HCT116 (cell line): ENCODE measurements around the gene ZNG1A. TPM values are rescaled to one million over a fixed set of nuclear protein-coding genes. Genes with fewer than 3 reads are reported as not detected.

ENCODE experiments used
- ATAC-seq: fragments of 200-7000 bp; cut with Tn5 transposase; 2 replicates; pipeline ENCODE4 v1.9.1; 2020; ENCODE audit warnings: mild to moderate bottlenecking, moderate library complexity
- BruUV-seq: library from RNA; stranded (reverse); fragments of 400-500 nt; replicated peaks from 2 replicates; lab custom pipeline; 2021; lab: Mats Ljungman, UMichigan
- CTCF ChIA-PET: fragments of 300-600 bp; sonication (Branson Sonifier 250); formaldehyde crosslinking; loops from one replicate; lab custom pipeline; 2021; ENCODE audit warnings: antibody characterized with exemption; lab: Charles Lee
- POLR2A ChIA-PET: fragments of 300-600, 350-600 bp; sonication (Branson Sonifier 250); formaldehyde crosslinking; loops from one replicate; lab custom pipeline; 2021; ENCODE audit warnings: antibody characterized with exemption; lab: Charles Lee
- RAD21 ChIA-PET, 2 experiments: fragments of 300-600 bp; sonication (Branson Sonifier 250); formaldehyde crosslinking; loops; one replicate each; lab custom pipeline; 2023; ENCODE audit warnings: low total read pairs in 2 of 2; ENCODE audit not compliant: uncharacterized antibody in 2 of 2, unreplicated experiment in 2 of 2, low non-redundant PET in 1 of 2; lab: Charles Lee
- DNase-seq: peaks from one replicate; pipeline ENCODE4 v3.0.0-alpha.2; 2010; ENCODE audit warnings: low read depth, low spot score
- H2AFZ ChIP-seq: fragments of 200-600 bp; shearing (Covaris generic), sonication (generic); 2 replicates; pipeline ENCODE4 v1.6.1; 2017; ENCODE audit warnings: low read depth, mixed run types, mixed read lengths, antibody characterized with exemption, low read length; ENCODE audit not compliant: poor library complexity, severe bottlenecking
- H3K27ac ChIP-seq: 2 replicates; pipeline ENCODE4 v1.5.1; 2012; ENCODE audit warnings: low read depth, low read length
- H3K27me3 ChIP-seq: fragments of 200-600 bp; sonication (generic); 2 replicates; pipeline ENCODE4 v1.6.1; 2016; ENCODE audit warnings: mixed run types, low read length, mixed read lengths; ENCODE audit not compliant: insufficient read depth
- H3K36me3 ChIP-seq, 2 experiments: fragments of 200-500 bp in 1 of 2; fragments of 200-600 bp in 1 of 2; sonication (Bioruptor generic) in 1 of 2; sonication (generic) in 1 of 2; 2 replicates each; pipeline versions ENCODE4 v1.5.1 to v1.6.1; 2014 to 2016; ENCODE audit warnings: low read length in 2 of 2, inconsistent platforms in 1 of 2, mixed read lengths in 1 of 2, mixed run types in 1 of 2; ENCODE audit not compliant: insufficient read depth in 2 of 2, control insufficient read depth in 1 of 2
- H3K4me1 ChIP-seq, 2 experiments: fragments of 200-600 bp in 1 of 2; sonication (generic) in 1 of 2; 2 replicates each; pipeline versions ENCODE4 v1.5.1 to v1.6.1; 2012 to 2017; ENCODE audit warnings: low read length in 2 of 2, inconsistent platforms in 1 of 2, mild to moderate bottlenecking in 1 of 2, mixed read lengths in 1 of 2, mixed run types in 1 of 2, moderate library complexity in 1 of 2; ENCODE audit not compliant: insufficient read depth in 2 of 2, control insufficient read depth in 1 of 2
- H3K4me2 ChIP-seq: fragments of 200-600 bp; sonication (generic); 2 replicates; pipeline ENCODE4 v1.6.1; 2017; ENCODE audit warnings: mixed run types, low read length, mixed read lengths
- H3K4me3 ChIP-seq, 2 experiments: fragments of 200-600 bp in 1 of 2; sonication (generic) in 1 of 2; replicated peaks in 1 of 2; 2 replicates each; pipeline ENCODE4 v1.5.1; 2011 to 2016; ENCODE audit warnings: low read length in 2 of 2, control low read depth in 1 of 2, low read depth in 1 of 2, mild to moderate bottlenecking in 1 of 2, mixed read lengths in 1 of 2, mixed run types in 1 of 2
- H3K79me2 ChIP-seq: fragments of 200-600 bp; sonication (generic); 2 replicates; pipeline ENCODE4 v1.6.1; 2017; ENCODE audit warnings: mild to moderate bottlenecking, mixed run types, low read length, moderate library complexity, mixed read lengths; ENCODE audit not compliant: insufficient read depth
- H3K9ac ChIP-seq: fragments of 200-600 bp; sonication (generic); 2 replicates; pipeline ENCODE4 v1.6.1; 2016; ENCODE audit warnings: low read length, mixed read lengths
- H3K9me2 ChIP-seq: fragments of 200-600 bp; sonication (generic), shearing (Covaris generic); 2 replicates; pipeline ENCODE4 v1.6.1; 2017; ENCODE audit warnings: mixed run types, mild to moderate bottlenecking, moderate library complexity; ENCODE audit not compliant: insufficient read depth
- H3K9me3 ChIP-seq, 2 experiments: fragments of 200-500 bp in 1 of 2; fragments of 200-600 bp in 1 of 2; sonication (Bioruptor generic) in 1 of 2; sonication (generic) in 1 of 2; 2 replicates each; pipeline ENCODE4 v1.6.1; 2014 to 2017; ENCODE audit warnings: low read length in 2 of 2, mixed read lengths in 2 of 2, inconsistent platforms in 1 of 2, low read depth in 1 of 2, mild to moderate bottlenecking in 1 of 2, mixed run types in 1 of 2, moderate library complexity in 1 of 2; ENCODE audit not compliant: control insufficient read depth in 1 of 2, insufficient read depth in 1 of 2
- H4K20me1 ChIP-seq: fragments of 200-600 bp; sonication (generic), shearing (Covaris generic); 2 replicates; pipeline ENCODE4 v1.6.1; 2017; ENCODE audit warnings: mixed run types, mild to moderate bottlenecking, moderate library complexity; ENCODE audit not compliant: insufficient read depth
- CTCF ChIP-seq, 3 experiments: fragments of 200-600 bp in 1 of 3; sonication (generic) in 1 of 3; IDR thresholded peaks in 2 of 3; conservative IDR thresholded peaks in 1 of 3; 2 replicates each; pipeline ENCODE4 v1.5.1; 2012 to 2017; ENCODE audit warnings: low read depth in 2 of 3, low read length in 2 of 3, antibody characterized with exemption in 1 of 3, borderline replicate concordance in 1 of 3, control low read depth in 1 of 3, mild to moderate bottlenecking in 1 of 3, mixed read lengths in 1 of 3, mixed run types in 1 of 3, moderate library complexity in 1 of 3; ENCODE audit not compliant: insufficient read depth in 1 of 3
- EGR1 ChIP-seq: IDR thresholded peaks from 2 replicates; pipeline ENCODE4 v1.6.1; 2012; ENCODE audit warnings: low read depth
- REST ChIP-seq: IDR thresholded peaks from 2 replicates; pipeline ENCODE4 v1.6.1; 2012; ENCODE audit warnings: low read depth
- TCF7L2 ChIP-seq: IDR thresholded peaks from 2 replicates; pipeline ENCODE4 v1.7.0; 2011; ENCODE audit warnings: borderline replicate concordance, inconsistent platforms; ENCODE audit not compliant: insufficient read depth, insufficient read length; ENCODE audit errors: extremely low read depth
- YY1 ChIP-seq: IDR thresholded peaks from 2 replicates; pipeline ENCODE4 v1.6.1; 2011; ENCODE audit warnings: low read length, low read depth, moderate library complexity, mild to moderate bottlenecking; ENCODE audit not compliant: insufficient replicate concordance; ENCODE audit errors: extremely low read depth
- intact Hi-C: fragments of 100-400 bp; cut with micrococcal nuclease; formaldehyde crosslinking; loops from 2 replicates; pipeline ENCODE4 v1.10.0; 2022
- total RNA-seq: library from RNA; stranded (reverse); gene quantifications from one replicate; pipeline ENCODE4 v1.2.1, GENCODE V29; 2021; ENCODE audit not compliant: unreplicated experiment

The ZNG1A gene
- total RNA-seq, 1 experiment from 2014 or later = 48.5 TPM

GRCh38 chr9:221989-222776 is 43.3 kb upstream of the ZNG1A start:
- H3K9me2 ChIP-seq = no peaks in the 10 kb centered on the region
- H4K20me1 ChIP-seq = no peaks in the 10 kb centered on the region
- H3K4me1 ChIP-seq = no peaks in the 10 kb centered on the region
- ChIA-PET POLR2A (no interaction called here), RAD21 (no interaction called here), CTCF (no interaction called here)
- no TSS peak for BruUV-seq
- intact Hi-C loops = no loop called here
- H3K4me3 ChIP-seq = no peak overlapping the region
- no peaks in the 10 kb centered on the region for H3K9me3 ChIP-seq
- no peak overlapping the region for H3K27ac ChIP-seq
- no peak for ATAC-seq
- no peak overlapping the region for H3K9ac ChIP-seq
- H3K79me2 ChIP-seq = no peaks in the 10 kb centered on the region
- TF ChIP-seq EGR1 (no peak), TCF7L2 (no peak), YY1 (no peak), REST (no peak), CTCF (IDR thresholded peaks at IDR 0.05 in 2 of 3, conservative IDR thresholded peaks at IDR 0.05 in 1 of 3; ENCODE audit: borderline replicate concordance in 1 of 3, insufficient read depth in 1 of 3, low read depth in 2 of 3, low read length in 2 of 3) (no peak)
- DNase-seq = no peak
- H3K4me2 ChIP-seq = no peak overlapping the region
- H3K27me3 ChIP-seq = peaks cover 10% of the 10 kb centered on the region; the same call in 1 of the 2 replicates
- H3K36me3 ChIP-seq = no peaks in the 10 kb centered on the region
- H2AFZ ChIP-seq = no peak overlapping the region
